Activated naive CD4-positive, alpha-beta T cell treated with anti-CD3 and anti-CD28 coated beads, Interleukin-2, amount 50 U/mL, for 24 hours (primary cell): ENCODE measurements around the gene POU2F1.
"Not testable (repeated sequence)": the region's sequence is repeated elsewhere in the genome, so short reads cannot be mapped to it uniquely, and the experiment has no call there.

Experiments used
- H3K27ac Mint-ChIP-seq: one replicate; pipeline ENCODE4 v1.8.0; 2021; ENCODE audit warnings: mild to moderate bottlenecking, mixed read lengths
- H3K27me3 Mint-ChIP-seq: one replicate; pipeline ENCODE4 v1.8.0; 2021; ENCODE audit warnings: mixed read lengths
- H3K36me3 Mint-ChIP-seq: one replicate; pipeline ENCODE4 v1.8.0; 2021; ENCODE audit warnings: mixed read lengths
- H3K4me1 Mint-ChIP-seq: one replicate; pipeline ENCODE4 v1.8.0; 2021; ENCODE audit warnings: mixed read lengths
- H3K4me3 Mint-ChIP-seq: one replicate; pipeline ENCODE4 v1.8.0; 2021; ENCODE audit warnings: mild to moderate bottlenecking, mixed read lengths
- H3K9me3 Mint-ChIP-seq: one replicate; pipeline ENCODE4 v1.8.0; 2021; ENCODE audit warnings: mixed read lengths

Gene POU2F1

GRCh38 chr1:167197692-167198091 is 23.0 kb upstream of the POU2F1 start:
- H3K4me3 Mint-ChIP-seq: no peak overlapping the region

GRCh38 chr1:167198518-167199133 is 22.1 kb upstream of the POU2F1 start:
- H3K27me3 Mint-ChIP-seq: no peaks in the 10 kb centered on the region
- H3K9me3 Mint-ChIP-seq: no peaks in the 10 kb centered on the region
- H3K27ac Mint-ChIP-seq: no peak overlapping the region

More at GRCh38 chr1:167197692-167198091, 23.0 kb upstream of the POU2F1 start:
- Mint-ChIP-seq H3K9me3 (no peaks in the 10 kb centered on the region), H3K4me1 (peaks cover 5% of the 10 kb centered on the region), H3K36me3 (peaks cover 3% of the 10 kb centered on the region), H3K27me3 (no peaks in the 10 kb centered on the region), H3K27ac (no peak overlapping the region)

GRCh38 chr1:167199656-167200055 is 21.0 kb upstream of the POU2F1 start:
- H3K27ac Mint-ChIP-seq: no peak overlapping the region
- no peak overlapping the region for H3K4me3 Mint-ChIP-seq
- no peaks in the 10 kb centered on the region for H3K36me3 Mint-ChIP-seq
- no peaks in the 10 kb centered on the region for H3K9me3 Mint-ChIP-seq
- H3K27me3 Mint-ChIP-seq: no peaks in the 10 kb centered on the region
- H3K4me1 Mint-ChIP-seq: peaks cover 5% of the 10 kb centered on the region

More at GRCh38 chr1:167198518-167199133, 22.1 kb upstream of the POU2F1 start:
- peaks cover 5% of the 10 kb centered on the region for H3K4me1 Mint-ChIP-seq
- H3K36me3 Mint-ChIP-seq: no peaks in the 10 kb centered on the region
- H3K4me3 Mint-ChIP-seq: no peak overlapping the region

- peaks cover 5% of the 10 kb centered on the region for H3K4me1 Mint-ChIP-seq
- no peaks in the 10 kb centered on the region for H3K27me3 Mint-ChIP-seq
- H3K4me3 Mint-ChIP-seq: no peak overlapping the region
- H3K36me3 Mint-ChIP-seq: no peaks in the 10 kb centered on the region
- no peaks in the 10 kb centered on the region for H3K9me3 Mint-ChIP-seq
- no peak overlapping the region for H3K27ac Mint-ChIP-seq
These were observed 20.4 kb upstream of the POU2F1 start for GRCh38 chr1:167200272-167200671.

- no peaks in the 10 kb centered on the region for H3K36me3 Mint-ChIP-seq
- H3K27ac Mint-ChIP-seq: no peak overlapping the region
- no peak overlapping the region for H3K4me3 Mint-ChIP-seq
- H3K27me3 Mint-ChIP-seq: no peaks in the 10 kb centered on the region
- H3K9me3 Mint-ChIP-seq: no peaks in the 10 kb centered on the region
- peaks cover 5% of the 10 kb centered on the region for H3K4me1 Mint-ChIP-seq
These were observed 19.9 kb upstream of the POU2F1 start for GRCh38 chr1:167200749-167201148.

GRCh38 chr1:167202049-167202448 is 18.6 kb upstream of the POU2F1 start:
- no peaks in the 10 kb centered on the region for H3K4me1 Mint-ChIP-seq
- no peak overlapping the region for H3K4me3 Mint-ChIP-seq
- no peak overlapping the region for H3K27ac Mint-ChIP-seq
- H3K36me3 Mint-ChIP-seq: no peaks in the 10 kb centered on the region
- no peaks in the 10 kb centered on the region for H3K9me3 Mint-ChIP-seq
- no peaks in the 10 kb centered on the region for H3K27me3 Mint-ChIP-seq

- not testable (repeated sequence) for H3K27me3 Mint-ChIP-seq, H3K4me1 Mint-ChIP-seq, H3K9me3 Mint-ChIP-seq, H3K36me3 Mint-ChIP-seq, H3K4me3 Mint-ChIP-seq, H3K27ac Mint-ChIP-seq
These were observed 15.2 kb upstream of the POU2F1 start for GRCh38 chr1:167205306-167206050.

- Mint-ChIP-seq H3K36me3 (peaks cover 4% of the 10 kb centered on the region), H3K27ac (no peak overlapping the region), H3K9me3 (no peaks in the 10 kb centered on the region), H3K27me3 (no peaks in the 10 kb centered on the region), H3K4me3 (no peak overlapping the region), H3K4me1 (no peaks in the 10 kb centered on the region)
These were observed 14.4 kb upstream of the POU2F1 start for GRCh38 chr1:167206166-167206835.

- H3K4me3 Mint-ChIP-seq: no peak overlapping the region
- no peak overlapping the region for H3K27ac Mint-ChIP-seq
- no peaks in the 10 kb centered on the region for H3K4me1 Mint-ChIP-seq
- H3K9me3 Mint-ChIP-seq: no peaks in the 10 kb centered on the region
- peaks cover 4% of the 10 kb centered on the region for H3K36me3 Mint-ChIP-seq
- H3K27me3 Mint-ChIP-seq: no peaks in the 10 kb centered on the region
These were observed 12.6 kb upstream of the POU2F1 start for GRCh38 chr1:167207940-167208623.

- H3K27ac Mint-ChIP-seq: no peak overlapping the region
- H3K9me3 Mint-ChIP-seq: no peaks in the 10 kb centered on the region
- no peaks in the 10 kb centered on the region for H3K4me1 Mint-ChIP-seq
- H3K36me3 Mint-ChIP-seq: peaks cover 4% of the 10 kb centered on the region
- H3K27me3 Mint-ChIP-seq: no peaks in the 10 kb centered on the region
- H3K4me3 Mint-ChIP-seq: no peak overlapping the region
These were observed 12.1 kb upstream of the POU2F1 start for GRCh38 chr1:167208624-167208976.

GRCh38 chr1:167209044-167209443 is 11.6 kb upstream of the POU2F1 start:
- Mint-ChIP-seq H3K9me3 (no peaks in the 10 kb centered on the region), H3K27ac (no peak overlapping the region), H3K4me1 (no peaks in the 10 kb centered on the region), H3K27me3 (no peaks in the 10 kb centered on the region), H3K4me3 (no peak overlapping the region), H3K36me3 (peaks cover 4% of the 10 kb centered on the region)

- Mint-ChIP-seq H3K27me3 (no peaks in the 10 kb centered on the region), H3K4me1 (no peaks in the 10 kb centered on the region), H3K9me3 (no peaks in the 10 kb centered on the region), H3K36me3 (peaks cover 4% of the 10 kb centered on the region), H3K4me3 (no peak overlapping the region), H3K27ac (no peak overlapping the region)
These were observed 9.6 kb upstream of the POU2F1 start for GRCh38 chr1:167210966-167211674.

GRCh38 chr1:167212025-167212424 is 8.7 kb upstream of the POU2F1 start:
- Mint-ChIP-seq H3K27me3 (no peaks in the 10 kb centered on the region), H3K27ac (no peak overlapping the region), H3K36me3 (peaks cover 4% of the 10 kb centered on the region), H3K4me1 (no peaks in the 10 kb centered on the region), H3K9me3 (no peaks in the 10 kb centered on the region), H3K4me3 (no peak overlapping the region)

- H3K4me3 Mint-ChIP-seq: no peak overlapping the region
- H3K9me3 Mint-ChIP-seq: no peaks in the 10 kb centered on the region
- no peaks in the 10 kb centered on the region for H3K36me3 Mint-ChIP-seq
- peaks cover 9% of the 10 kb centered on the region for H3K4me1 Mint-ChIP-seq
- no peaks in the 10 kb centered on the region for H3K27me3 Mint-ChIP-seq
- H3K27ac Mint-ChIP-seq: no peak overlapping the region
These were observed 3.9 kb upstream of the POU2F1 start for GRCh38 chr1:167216809-167217208.

GRCh38 chr1:167219194-167219593 is 1.5 kb upstream of the POU2F1 start:
- peaks cover 30% of the 10 kb centered on the region for H3K4me1 Mint-ChIP-seq
- no peaks in the 10 kb centered on the region for H3K36me3 Mint-ChIP-seq
- H3K27me3 Mint-ChIP-seq: no peaks in the 10 kb centered on the region
- H3K4me3 Mint-ChIP-seq: peak overlapping the region; percentile 99
- H3K9me3 Mint-ChIP-seq: no peaks in the 10 kb centered on the region
- H3K27ac Mint-ChIP-seq: no peak overlapping the region
